ENCODE data around the gene CBLB. TPM values are rescaled to one million over a fixed set of nuclear protein-coding genes. Genes with fewer than 3 reads are reported as not detected.

The CBLB gene
- total RNA-seq, 1 experiment from 2014 or later, result 19.7 TPM

DNA sequence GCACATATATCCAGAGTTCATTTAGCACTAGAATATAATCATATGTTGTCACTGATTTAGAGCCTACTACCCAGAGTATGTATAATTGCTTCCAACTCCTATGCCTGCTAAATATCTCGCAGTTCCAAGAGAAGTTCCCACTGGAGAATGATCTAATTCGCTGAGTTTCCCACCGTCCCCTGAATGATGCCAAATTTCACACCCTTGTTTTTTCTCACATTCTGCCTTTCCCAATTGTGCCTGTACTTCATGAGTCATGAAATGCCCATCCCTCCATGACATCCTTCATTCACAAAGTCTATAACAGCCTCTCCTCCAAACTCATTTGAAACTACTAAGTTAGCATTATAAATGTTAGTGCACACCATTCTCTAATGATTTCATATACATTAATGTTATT is 177.2 kb downstream of the CBLB start:
- CTCF ChIA-PET, result interaction anchor here (0.6 to 2.1 kb wide), 3 partner anchors 917 to 1411 kb away, joined by 3 to 6 read pairs (median 4); no protein-coding TSS in a partner anchor

DNA sequence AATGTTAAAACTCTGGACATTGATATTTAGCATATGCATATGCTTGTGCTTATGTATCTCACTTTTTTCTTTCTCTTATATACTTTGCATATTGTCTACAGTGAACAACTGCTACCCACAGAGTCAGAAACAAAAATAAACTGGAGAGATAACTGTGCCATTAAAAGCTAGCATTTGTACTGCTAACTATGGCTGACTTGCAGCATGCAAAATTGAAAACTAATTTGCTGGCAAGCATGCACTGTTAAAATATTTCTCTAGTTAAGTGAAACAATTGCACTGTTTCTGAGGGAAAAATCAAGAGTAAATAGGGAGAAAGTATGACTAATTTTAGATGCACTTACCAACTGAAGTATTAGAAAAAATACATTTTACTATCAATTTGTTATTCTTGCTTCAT is 177.8 kb downstream of the CBLB start:
- ChIA-PET POLR2A (interaction anchor here (0.6 to 1.2 kb wide), 2 partner anchors 177 to 493 kb away, joined by 3 to 5 read pairs; no protein-coding TSS in a partner anchor), CTCF (interaction anchor here (0.6 to 2.1 kb wide), 3 partner anchors 918 to 1412 kb away, joined by 3 to 6 read pairs (median 4); no protein-coding TSS in a partner anchor)
- no TSS peak for BruUV-seq (replicated peaks)
- peaks cover 6% of the 10 kb centered on the region for H3K4me1 Mint-ChIP-seq (ENCODE audit: insufficient read depth, unreplicated experiment)
- H3K36me3 Mint-ChIP-seq (ENCODE audit: insufficient read depth, unreplicated experiment), result peaks cover 22% of the 10 kb centered on the region
- H3K27ac Mint-ChIP-seq (ENCODE audit: low read depth, unreplicated experiment), result no peak overlapping the region
- H3K4me3 Mint-ChIP-seq (ENCODE audit: unreplicated experiment), result no peak overlapping the region
- H3K27me3 Mint-ChIP-seq (ENCODE audit: insufficient read depth, unreplicated experiment), result no peaks in the 10 kb centered on the region
- no peaks in the 10 kb centered on the region for H3K9me3 Mint-ChIP-seq (ENCODE audit: unreplicated experiment)
- intact Hi-C loops (cut with micrococcal nuclease), result no loop called here
- TF ChIP-seq, protein P1, sequence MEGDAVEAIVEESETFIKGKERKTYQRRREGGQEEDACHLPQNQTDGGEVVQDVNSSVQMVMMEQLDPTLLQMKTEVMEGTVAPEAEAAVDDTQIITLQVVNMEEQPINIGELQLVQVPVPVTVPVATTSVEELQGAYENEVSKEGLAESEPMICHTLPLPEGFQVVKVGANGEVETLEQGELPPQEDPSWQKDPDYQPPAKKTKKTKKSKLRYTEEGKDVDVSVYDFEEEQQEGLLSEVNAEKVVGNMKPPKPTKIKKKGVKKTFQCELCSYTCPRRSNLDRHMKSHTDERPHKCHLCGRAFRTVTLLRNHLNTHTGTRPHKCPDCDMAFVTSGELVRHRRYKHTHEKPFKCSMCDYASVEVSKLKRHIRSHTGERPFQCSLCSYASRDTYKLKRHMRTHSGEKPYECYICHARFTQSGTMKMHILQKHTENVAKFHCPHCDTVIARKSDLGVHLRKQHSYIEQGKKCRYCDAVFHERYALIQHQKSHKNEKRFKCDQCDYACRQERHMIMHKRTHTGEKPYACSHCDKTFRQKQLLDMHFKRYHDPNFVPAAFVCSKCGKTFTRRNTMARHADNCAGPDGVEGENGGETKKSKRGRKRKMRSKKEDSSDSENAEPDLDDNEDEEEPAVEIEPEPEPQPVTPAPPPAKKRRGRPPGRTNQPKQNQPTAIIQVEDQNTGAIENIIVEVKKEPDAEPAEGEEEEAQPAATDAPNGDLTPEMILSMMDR (IDR thresholded peaks at IDR 0.05; ENCODE audit: unreplicated experiment), result no peak
- DNase-seq (ENCODE audit: unreplicated experiment), result no peak

More for the DNA sequence above, 177.2 kb downstream of the CBLB start:
- Mint-ChIP-seq H3K4me1 (ENCODE audit: insufficient read depth, unreplicated experiment) (peaks cover 6% of the 10 kb centered on the region), H3K9me3 (ENCODE audit: unreplicated experiment) (no peaks in the 10 kb centered on the region), H3K27me3 (ENCODE audit: insufficient read depth, unreplicated experiment) (no peaks in the 10 kb centered on the region), H3K27ac (ENCODE audit: low read depth, unreplicated experiment) (peak overlapping the region; percentile 33), H3K4me3 (ENCODE audit: unreplicated experiment) (no peak overlapping the region), H3K36me3 (ENCODE audit: insufficient read depth, unreplicated experiment) (peaks cover 22% of the 10 kb centered on the region)
- TF ChIP-seq, protein P1 (IDR thresholded peaks at IDR 0.05; ENCODE audit: unreplicated experiment), result no peak
- BruUV-seq (replicated peaks), result no TSS peak
- peak; percentile 53 for DNase-seq (ENCODE audit: unreplicated experiment)
- POLR2A ChIA-PET, result interaction anchor here (0.6 to 1.2 kb wide), 2 partner anchors 176 to 493 kb away, joined by 3 to 5 read pairs; no protein-coding TSS in a partner anchor
- intact Hi-C loops (cut with micrococcal nuclease), result no loop called here

DNA sequence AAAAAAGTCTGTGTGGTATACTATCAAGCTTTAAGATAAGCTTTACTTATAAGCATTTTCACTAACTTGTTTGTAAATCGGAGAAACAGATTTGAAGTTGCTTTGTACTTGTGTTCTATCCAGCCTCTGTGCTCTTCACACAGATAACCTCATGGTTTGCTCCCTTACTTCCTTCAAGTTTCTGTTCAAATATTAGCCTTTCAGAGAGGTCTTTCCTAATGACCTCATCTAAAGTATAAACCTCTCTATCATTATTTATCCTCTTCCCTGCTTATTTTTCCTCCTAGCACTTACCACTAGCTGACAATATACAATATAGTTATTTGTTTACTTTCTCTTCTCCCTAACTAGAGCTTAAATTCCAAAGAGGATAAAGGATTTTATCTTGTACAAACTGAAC is 180.0 kb downstream of the CBLB start:
- no peak overlapping the region for H3K4me3 Mint-ChIP-seq (ENCODE audit: unreplicated experiment)
- ChIA-PET CTCF (interaction anchor here (0.7 to 1.1 kb wide), 2 partner anchors 135 to 1423 kb away, joined by 3 read pairs; no protein-coding TSS in a partner anchor), POLR2A (interaction anchor here (0.7 kb wide), 1 partner anchor 179 kb away, joined by 3 read pairs; no protein-coding TSS in a partner anchor)
- BruUV-seq (replicated peaks), result no TSS peak
- TF ChIP-seq, protein P1 (IDR thresholded peaks at IDR 0.05; ENCODE audit: unreplicated experiment), result no peak
- intact Hi-C loops (cut with micrococcal nuclease), result loop anchor here (5.0 to 10.0 kb wide), 2 partner anchors 433 to 656 kb away; no protein-coding TSS in a partner anchor
- H3K27me3 Mint-ChIP-seq (ENCODE audit: insufficient read depth, unreplicated experiment), result no peaks in the 10 kb centered on the region
- no peaks in the 10 kb centered on the region for H3K9me3 Mint-ChIP-seq (ENCODE audit: unreplicated experiment)
- DNase-seq (ENCODE audit: unreplicated experiment), result no peak
- peaks cover 6% of the 10 kb centered on the region for H3K4me1 Mint-ChIP-seq (ENCODE audit: insufficient read depth, unreplicated experiment)
- H3K27ac Mint-ChIP-seq (ENCODE audit: low read depth, unreplicated experiment), result no peak overlapping the region
- H3K36me3 Mint-ChIP-seq (ENCODE audit: insufficient read depth, unreplicated experiment), result peaks cover 32% of the 10 kb centered on the region

DNA sequence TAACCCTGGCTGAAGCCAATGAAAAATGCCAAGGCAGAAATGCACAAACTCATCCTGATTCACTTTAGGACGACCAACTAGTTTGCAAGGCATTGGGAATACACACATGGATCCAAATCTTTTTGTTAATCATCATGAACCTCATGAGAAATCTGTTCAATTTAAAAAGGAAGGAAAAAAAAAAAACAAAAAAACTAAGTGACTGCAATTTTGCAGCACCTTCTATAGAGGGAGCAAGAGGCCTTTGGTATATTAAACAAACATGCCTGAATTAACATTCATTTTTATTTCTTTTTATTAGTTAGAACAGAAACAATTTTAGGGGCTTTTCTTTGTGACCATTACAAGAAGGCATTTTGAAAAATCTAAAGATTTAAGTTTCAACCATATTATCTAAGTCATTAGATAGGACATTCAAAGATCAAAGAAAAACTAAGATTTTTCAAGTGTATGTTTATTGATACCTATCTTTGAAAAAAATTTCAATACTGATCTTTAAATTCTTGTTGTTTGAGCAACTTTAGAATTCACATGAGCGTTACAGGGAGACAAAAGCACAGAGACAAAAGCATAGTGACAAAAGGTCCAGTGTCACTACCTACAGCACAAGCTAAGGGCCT is 182.4 kb downstream of the CBLB start:
- Mint-ChIP-seq H3K36me3 (ENCODE audit: insufficient read depth, unreplicated experiment) (peaks cover 17% of the 10 kb centered on the region), H3K9me3 (ENCODE audit: unreplicated experiment) (no peaks in the 10 kb centered on the region), H3K4me3 (ENCODE audit: unreplicated experiment) (no peak overlapping the region), H3K27ac (ENCODE audit: low read depth, unreplicated experiment) (peak overlapping the region; percentile 27), H3K4me1 (ENCODE audit: insufficient read depth, unreplicated experiment) (peaks cover under 1% of the 10 kb centered on the region), H3K27me3 (ENCODE audit: insufficient read depth, unreplicated experiment) (no peaks in the 10 kb centered on the region)
- TF ChIP-seq, protein P1 (IDR thresholded peaks at IDR 0.05; ENCODE audit: unreplicated experiment), result peak; percentile 73
- POLR2A ChIA-PET, result no interaction called here
- intact Hi-C loops (cut with micrococcal nuclease), result loop anchor here (1.0 to 10.0 kb wide), 6 partner anchors 182 to 1378 kb away; partner anchors contain the start of gene CBLB
- BruUV-seq (replicated peaks), result no TSS peak
- DNase-seq (ENCODE audit: unreplicated experiment), result peak; percentile 23
- CTCF ChIA-PET, result interaction anchor here (0.7 to 4.0 kb wide), 6 partner anchors 435 to 923 kb away, joined by 3 to 21 read pairs (median 4); no protein-coding TSS in a partner anchor
